GM19438 (cell line): ENCODE data around the gene TXNDC5.

Experiments used
- ATAC-seq: cut with Tn5 transposase; IDR thresholded peaks from one replicate; pipeline ENCODE4 v1.9.1; 2021; ENCODE audit warnings: low read depth; ENCODE audit not compliant: unreplicated experiment

TXNDC5 gene

DNA sequence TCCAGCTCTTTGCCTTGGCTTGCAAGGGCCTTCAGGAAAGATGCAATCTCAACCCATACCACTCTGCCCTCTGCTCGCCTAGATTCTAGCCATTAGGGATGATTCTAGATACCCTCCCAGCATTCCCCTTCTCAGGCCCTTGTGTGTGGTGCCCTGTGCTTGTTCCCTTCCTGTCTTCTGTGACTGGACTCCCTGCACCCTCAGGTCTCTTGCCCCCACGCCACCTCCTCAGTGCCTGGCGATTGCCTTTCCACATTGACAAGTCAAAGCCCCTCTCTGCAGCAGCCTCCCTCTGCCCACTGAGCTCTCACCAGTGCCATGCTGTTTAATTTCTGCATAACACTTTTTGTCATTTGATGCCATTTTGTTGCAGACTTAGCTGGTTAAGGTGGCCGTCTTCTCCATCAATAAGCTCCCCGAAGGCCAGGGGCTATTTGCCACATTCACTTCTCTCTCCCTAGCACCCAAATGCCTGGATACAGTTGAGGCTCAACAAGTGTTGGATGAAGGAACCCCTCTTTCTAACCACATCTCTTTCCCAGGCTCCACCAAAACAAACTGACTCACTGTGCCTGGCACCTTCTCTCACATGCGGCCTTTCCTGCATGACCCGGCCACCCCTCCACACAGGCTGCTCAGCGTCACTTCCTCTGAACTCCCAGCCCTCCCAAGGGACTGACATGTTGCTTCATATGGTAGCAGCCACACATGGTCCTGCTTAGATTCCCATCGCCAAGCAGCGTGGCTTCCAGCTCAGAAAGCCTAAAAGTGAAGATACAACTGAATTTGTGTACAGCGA is 4.6 kb upstream of the TXNDC5 start:
- ATAC-seq = no peak

DNA sequence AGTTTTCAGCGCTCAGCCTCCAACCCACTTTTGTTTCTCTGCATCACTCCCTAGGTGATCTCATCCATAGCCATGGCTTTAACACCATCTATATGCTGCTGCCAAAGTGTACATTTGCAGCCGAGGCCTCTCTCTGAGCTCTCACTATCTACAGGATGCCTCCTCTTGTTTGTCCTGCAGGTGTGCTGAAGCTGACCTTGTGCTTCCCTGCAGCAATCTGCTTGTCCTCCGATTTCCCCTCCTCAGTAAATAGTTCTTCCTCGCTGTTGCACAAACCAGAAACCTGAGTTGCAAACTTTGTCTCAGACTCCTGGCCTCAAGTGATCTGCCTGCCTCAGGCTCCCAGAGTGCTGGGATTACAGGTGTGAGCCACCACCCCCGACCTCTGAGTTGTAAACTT is 3.7 kb upstream of the TXNDC5 start:
- no peak for ATAC-seq

DNA sequence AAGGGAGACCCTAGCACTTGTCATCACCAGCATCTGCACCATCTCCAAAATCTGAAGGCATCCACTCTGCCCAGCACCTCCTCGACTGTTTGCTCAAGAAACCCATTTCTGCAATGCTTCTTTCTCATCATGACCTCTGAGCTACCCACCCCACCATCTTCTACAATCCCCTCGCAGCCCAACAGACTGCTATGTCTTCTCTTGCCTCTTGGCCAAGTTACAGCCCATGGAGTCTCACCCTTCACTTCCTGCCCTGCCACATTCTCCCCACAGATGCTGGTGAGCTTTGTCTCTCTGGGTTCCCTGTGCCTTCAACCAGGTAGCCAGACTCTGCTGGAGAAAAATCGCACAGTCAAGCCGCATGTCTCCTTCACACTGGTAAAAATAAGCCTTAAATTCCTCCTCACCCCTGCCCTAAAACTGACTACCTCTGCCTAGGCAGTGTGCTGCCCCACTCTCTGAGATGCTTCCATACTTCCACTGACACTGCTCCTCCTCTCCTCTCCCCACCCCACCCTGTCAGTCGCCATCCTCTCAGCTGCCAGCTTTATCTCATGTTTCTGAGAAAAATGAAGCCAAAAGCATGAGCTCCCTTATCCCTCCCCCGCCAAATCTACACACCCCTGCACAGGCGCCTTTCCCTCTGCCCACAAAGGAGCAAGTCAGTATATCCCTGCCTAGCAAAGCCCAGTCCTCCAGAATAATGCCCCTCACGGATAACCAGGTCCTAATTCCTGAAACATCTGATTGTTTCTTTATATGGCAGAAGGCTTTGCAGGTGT is 2.3 kb upstream of the TXNDC5 start:
- no peak for ATAC-seq

DNA sequence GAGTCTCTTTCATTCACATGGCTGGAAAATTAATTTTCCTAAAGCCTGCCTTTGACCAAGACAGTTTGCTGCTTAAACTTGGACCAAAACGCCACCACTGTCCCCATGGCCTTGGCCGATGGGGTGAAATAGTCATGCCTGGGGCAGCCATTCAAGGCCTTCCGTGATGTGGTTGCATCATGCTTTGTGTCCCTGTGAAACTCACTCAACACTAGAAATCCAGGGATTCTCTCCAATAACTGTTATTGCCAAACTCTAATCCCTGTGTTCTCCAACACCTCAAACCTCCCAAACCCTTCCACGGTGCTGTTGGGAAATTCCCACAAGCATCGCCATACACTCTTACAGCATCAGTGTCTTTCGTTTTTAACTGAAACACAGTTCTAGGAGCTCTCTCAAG is 1.4 kb upstream of the TXNDC5 start:
- no peak for ATAC-seq

DNA sequence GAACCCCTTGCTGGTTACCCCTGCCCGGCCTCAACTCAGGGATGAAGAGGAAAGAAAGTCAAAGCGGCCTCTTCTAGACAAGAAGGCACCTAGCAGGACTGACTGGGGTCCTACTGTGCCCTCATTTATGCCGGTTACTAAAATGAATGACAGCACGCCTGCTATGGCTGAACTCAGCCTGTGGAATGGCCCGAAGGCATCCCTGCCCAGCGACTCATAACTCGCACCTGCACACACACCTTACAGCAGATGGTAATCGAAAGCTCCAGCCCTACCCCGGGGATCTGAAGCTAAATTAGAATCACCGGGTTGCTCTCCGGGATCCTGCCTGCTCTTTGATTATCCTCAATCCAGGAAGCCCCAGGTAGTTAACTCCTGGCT is 747 bp upstream of the TXNDC5 start:
- no peak for ATAC-seq

DNA sequence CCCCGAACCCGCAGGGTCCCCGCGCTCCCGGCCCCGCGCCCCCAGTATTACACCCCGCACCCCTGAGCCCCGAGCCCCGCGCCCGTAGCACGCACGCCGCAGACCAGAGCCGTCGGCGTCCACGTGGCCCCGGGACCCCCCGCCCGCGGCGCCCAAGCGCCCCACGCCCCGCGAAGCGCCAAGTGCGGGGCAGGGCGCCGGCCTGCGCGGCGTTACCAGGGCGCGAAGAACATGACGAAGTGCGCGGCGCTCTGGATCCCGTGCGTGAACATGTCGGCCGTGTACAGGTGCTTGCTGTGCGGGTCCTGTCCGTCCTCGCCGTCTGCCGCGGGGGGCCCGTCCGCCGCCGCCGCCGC is 312 bp downstream of the TXNDC5 start:
- peak; percentile 8 for ATAC-seq

DNA sequence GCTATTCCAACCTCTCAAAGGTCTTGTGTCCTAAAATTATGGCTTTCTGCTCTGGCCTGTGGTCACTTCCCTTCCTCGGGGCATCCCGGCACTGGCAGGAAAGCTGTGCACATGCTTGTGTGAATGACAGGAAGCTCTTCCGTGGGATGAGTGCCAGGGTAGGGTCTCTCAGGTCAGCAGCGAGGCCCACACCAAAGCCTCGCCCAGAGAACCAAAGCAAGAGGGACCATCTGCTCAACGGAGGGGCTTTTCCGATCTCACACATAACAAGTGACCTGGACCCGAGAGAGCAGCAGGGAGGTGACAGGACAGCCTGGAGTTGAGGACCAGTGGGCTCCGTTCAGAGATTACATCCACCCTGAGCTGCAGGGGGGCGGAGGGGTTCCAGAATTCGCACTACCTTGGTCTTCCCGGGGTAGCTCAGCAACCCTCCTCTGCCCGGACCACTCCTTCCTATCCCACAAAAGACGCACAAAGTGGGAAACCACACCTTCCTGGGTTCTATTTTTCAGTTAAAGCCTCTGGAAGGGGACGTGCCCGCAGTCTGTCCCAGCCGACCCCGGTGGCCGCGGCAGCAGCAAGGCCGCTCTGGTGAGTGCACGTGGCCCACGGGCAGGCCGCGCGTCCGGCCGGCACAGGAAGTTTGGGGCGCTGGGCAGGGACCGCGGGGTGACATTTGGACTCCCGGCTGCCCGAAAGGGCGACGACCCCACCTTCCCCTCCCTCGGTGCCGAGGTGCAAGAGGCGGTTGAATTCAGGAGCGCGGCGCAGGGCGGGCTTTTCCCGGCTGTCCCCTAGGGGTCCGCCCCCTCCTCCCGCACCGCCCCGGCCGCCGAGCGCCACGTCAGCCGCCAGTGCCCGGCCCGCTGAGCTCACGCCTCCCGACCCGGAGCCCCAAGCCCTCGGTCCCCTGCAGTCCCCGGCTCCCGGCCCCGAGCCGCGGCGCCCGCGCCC is 988 bp downstream of the TXNDC5 start:
- ATAC-seq = no peak

DNA sequence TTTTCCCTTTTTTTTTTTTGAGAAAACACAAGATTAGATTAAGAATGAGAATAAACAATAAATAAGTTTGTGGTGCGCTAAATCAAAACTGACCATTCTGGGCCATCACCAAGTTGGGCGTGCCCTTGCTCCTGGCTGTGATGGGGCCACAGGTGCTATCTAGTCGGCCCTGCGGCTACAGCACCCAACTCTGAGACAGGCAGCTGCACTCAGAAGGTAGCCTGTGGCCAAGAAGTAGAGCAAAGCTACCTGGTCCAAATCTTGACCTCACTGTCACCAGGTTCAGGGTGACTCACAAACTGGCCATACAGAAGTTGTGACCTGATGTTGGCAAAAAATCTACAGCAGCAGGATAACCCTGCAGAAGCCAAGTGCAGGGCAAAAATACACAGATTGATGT is 3.4 kb downstream of the TXNDC5 start:
- no peak for ATAC-seq

DNA sequence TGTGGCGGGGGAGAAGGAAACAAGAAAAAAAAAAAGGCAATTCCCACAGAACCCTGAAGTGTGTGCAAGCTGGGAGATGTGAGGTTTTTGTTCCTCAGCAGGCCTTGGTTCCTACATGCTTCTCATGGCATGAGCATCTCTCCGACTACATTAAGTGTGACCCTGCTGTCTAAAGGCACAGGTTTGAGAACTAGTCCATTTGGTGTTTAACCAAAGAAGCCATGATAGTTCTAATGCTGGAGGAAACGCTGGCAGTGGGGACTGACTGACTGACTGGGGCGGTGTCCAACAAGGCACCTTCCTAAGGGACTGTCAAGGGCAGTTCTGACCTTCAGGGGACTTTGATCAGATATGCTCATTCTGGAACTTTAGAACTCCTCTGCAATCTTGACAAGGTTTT is 3.8 kb downstream of the TXNDC5 start:
- no peak for ATAC-seq

DNA sequence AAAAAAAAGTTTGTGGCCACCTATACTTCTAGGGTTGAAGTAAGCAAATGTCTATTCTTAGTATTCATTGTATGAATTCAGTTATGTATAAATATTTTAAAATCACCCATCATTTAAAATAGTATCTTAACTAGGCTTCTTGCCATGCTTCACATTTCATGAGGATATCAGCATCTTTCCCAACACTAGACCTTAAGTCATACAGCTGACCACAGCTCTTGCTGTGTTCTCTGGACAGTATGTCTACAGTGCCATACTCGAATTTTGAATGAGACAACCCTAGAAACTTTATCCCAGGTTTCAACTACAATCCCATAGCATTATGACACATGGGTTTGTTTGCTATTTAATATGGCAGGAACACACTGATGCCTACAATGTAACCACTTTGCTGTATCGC is 5.2 kb downstream of the TXNDC5 start:
- ATAC-seq = no peak

DNA sequence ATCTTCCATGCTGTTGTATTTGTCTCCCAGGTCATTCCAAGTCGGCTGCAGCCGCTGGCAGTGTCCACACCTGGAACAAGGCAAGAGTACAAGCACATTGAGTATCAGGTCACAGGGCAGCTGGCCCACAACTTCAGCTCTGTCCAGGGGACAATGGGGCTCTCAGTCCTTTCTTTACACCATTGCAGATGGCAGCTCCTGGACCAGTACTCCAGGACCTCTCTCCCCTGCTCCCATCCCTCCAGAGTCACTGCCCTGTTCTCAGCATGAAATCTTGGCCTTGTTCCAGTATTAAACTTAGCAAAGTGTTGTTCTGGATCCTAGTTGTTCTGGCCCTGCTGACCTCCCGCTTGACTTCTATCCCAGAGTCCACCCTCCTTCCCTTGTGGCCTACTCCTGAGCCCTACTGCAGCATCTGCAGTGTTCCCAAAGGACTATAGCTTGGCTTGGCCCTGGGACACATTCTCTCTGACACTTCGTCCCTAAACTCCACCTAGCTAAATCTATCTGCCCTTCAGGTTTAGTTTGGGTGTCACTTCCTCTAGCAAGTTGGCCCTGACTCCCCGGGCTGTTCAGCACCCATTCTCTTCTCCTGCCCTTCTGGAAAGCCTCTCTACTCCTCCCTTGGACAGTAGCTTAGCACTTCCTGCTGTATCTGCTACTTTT is 5.8 kb downstream of the TXNDC5 start:
- no peak for ATAC-seq

DNA sequence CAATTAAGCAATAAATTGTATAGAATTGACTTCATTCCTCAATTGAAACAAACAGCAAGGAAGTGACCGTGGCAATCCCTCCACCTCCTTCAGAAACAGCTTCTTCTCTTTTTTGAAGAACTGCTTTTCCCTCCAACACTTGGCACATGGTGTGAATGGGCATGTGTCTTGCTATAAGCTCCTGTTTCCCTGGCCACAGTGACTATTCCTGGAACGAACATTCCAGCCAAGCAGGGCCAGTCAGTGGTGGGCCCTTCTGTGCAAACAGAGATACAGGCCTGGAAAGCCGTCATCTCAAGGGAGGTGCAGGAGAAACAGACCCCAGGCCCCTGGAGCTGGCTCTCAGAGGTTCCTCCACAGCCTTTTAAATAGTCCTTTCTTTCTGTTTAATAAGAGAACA is 6.9 kb downstream of the TXNDC5 start:
- ATAC-seq = no peak

DNA sequence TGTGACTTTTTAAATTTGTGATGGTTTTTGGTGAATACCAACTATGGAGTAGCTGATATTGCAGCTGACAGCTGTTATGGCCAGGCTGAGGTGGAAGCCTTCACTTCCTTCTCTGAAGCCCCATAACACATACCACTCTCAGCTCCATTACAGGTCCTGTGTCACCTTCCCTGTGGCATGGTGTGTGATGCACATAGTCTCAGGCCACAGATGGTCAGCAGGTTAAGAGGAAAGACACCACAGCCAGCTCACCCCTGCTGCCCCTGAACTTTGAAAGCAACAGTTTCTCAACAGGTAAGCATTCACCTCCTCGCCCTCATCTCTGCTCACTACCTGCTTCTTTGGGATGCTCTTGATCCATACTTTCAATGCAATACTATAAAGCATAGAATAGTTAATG is 7.7 kb downstream of the TXNDC5 start:
- ATAC-seq = no peak

DNA sequence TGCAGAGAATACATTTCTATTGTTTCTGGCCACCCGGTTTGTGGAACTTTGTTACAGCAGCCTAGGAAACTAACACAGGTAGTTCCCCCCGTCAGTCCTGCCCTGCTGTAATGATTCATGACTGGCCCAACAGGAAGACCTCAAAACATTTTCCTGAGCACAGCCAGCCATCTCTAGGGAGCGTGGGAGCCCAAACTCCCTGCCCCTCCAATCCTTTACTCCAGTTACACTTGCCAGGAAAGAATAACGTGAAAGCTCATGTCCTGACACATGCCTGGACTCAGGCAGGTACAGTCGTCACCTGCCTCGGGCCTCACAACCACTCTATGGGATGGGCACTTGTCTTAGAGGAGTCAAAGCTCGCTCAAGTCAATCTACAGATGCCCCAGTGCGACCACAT is 8.4 kb downstream of the TXNDC5 start:
- no peak for ATAC-seq

DNA sequence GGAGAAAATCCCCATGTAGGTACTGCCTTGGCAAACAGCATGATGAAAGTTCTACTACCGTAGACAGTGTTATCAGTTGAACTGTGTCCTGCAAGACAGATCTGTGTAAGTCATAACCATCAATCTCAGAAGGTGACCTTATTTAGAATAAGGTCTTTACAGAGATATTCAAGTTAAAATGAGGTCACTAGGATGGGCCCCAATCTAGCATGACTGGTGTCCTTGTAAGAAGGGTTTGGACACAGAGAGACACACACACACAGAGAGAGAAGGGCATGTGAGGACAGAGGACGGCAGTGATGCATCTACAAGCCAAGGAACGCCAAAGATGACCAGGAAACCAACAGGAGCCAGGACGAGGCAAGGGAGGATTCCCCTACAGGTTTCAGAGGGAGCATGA is 8.8 kb downstream of the TXNDC5 start:
- no peak for ATAC-seq

DNA sequence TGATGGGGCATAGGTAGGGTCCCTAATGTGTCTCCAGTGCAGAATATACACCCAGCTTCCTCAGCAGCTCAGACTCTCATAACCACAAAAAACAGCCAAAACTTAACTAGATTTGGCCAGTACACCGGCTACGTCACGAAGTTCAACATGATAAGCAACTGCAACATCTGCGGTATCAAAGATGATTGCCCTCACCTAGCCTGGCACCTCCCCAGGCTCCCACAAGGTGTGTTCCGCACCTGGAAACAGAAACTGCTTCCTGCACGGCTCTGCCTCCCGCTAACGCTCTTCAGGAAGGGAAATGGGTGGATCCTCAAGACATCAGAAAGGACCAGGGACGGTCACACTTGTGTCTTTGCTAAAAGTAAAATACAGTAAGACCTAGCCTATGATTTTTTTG is 9.5 kb downstream of the TXNDC5 start:
- no peak for ATAC-seq

DNA sequence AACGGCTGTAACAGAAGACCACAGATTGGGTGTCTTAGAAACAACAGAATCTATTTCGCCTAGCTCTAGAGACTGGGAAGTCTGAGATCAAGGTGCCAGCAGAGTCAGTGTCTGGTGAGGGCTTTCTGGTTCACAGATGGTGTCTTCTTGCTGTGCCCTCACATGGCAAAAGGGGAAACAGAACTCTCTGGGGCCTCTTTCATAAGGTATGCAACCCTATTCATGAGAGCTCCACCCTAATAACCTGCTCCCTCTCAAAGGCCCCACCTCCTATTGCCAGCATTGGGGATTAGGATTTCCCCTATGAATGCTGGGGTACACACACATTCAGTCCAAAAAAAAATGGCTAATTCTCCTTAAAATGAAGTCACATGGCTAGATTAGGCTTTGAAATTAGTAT is 10.0 kb downstream of the TXNDC5 start:
- peak; percentile 43 for ATAC-seq

DNA sequence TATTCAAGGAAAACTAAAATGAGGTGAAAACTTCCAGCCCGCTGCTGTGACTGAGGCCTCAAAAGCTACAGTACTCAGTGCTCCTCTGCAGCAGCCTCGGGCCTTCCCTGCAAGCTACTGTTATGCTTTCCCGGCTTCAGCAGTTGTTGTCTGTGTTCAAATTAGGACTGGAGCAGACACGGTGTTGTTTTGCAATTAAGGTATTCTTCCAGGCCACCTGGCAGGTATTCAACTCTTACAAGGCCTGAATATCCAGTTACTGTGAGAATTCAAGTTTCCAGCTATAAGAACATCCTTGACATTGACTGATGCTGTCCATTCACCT is 10.7 kb downstream of the TXNDC5 start:
- ATAC-seq = no peak

DNA sequence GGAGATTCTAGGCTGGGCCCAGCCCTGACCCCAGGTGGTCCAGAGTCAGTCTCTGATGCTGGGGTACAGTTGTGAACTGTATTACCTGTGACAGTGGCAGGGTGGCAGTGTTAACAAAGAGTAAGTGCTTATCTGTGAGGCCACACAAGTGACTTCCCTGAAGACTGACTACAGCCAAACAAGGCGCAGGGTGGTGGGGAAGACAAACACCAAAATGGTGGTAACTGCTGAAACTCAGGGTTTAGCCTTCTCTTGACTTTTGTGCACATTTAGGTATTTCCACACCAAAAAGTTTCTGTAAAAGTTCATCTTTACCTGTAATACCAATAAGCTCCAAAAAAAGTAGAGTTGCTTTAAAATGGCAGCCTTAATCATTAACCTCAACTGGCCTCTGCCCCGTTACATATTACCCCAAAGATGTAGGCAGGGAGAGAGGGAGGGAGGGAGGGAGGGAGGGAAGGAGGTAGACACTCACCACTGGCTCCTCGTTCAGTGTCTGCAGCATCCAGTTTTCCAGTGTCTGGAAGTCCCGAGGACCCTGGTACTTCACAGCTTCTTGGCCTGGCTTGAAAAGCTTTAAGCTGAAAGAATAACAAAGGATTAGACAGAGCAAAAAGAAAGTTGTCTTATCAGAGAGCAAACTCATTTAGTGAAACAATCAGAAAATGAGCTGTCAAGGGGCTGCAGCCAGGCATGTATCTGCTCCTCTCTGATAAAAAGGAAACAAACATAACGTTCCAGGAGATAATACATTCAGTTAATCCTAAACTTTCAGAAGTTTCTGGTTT is 11.3 kb downstream of the TXNDC5 start:
- peak; percentile 41 for ATAC-seq

DNA sequence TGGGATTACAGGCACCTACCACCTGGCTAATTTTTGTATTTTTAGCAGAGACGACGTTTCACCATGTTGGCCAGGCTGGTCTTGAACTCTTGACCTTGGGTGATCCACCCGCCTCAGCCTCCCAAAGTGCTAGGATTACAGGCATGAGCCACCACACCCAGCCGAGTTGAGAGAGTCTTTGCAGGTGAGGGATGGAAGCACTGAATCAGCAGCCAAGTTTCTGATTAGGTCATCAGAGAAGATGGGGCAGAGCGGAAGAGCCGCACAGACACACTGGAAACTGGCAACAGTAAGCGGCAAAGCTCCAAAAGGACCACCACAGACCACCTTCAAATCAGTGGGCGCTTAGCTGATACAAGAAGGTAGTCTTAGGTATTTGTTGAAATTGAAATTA is 12.4 kb downstream of the TXNDC5 start:
- peak; percentile 9 for ATAC-seq
